Type B pancreatic cell (in vitro differentiated cells): ENCODE measurements around the gene ARHGDIA. TPM values are rescaled to one million over a fixed set of nuclear protein-coding genes. Genes with fewer than 3 reads are reported as not detected.

Source experiments
- DNase-seq: peaks from one replicate; pipeline ENCODE4 v3.0.0; 2021; ENCODE audit warnings: mixed read lengths; ENCODE audit not compliant: unreplicated experiment; ENCODE audit errors: extremely low spot score
- H3K27ac Mint-ChIP-seq: 2 replicates; pipeline ENCODE4 v1.8.0; 2021; ENCODE audit warnings: mild to moderate bottlenecking, mixed read lengths
- H3K27me3 Mint-ChIP-seq: 2 replicates; pipeline ENCODE4 v1.8.0; 2021; ENCODE audit warnings: mixed read lengths
- H3K36me3 Mint-ChIP-seq: 2 replicates; pipeline ENCODE4 v1.8.0; 2021; ENCODE audit warnings: mixed read lengths
- H3K4me1 Mint-ChIP-seq: one replicate; pipeline ENCODE4 v1.8.0; 2021; ENCODE audit warnings: mixed read lengths; ENCODE audit not compliant: unreplicated experiment
- H3K4me3 Mint-ChIP-seq: 2 replicates; pipeline ENCODE4 v1.8.0; 2021; ENCODE audit warnings: mild to moderate bottlenecking, mixed read lengths
- H3K9me3 Mint-ChIP-seq: 2 replicates; pipeline ENCODE4 v1.8.0; 2021; ENCODE audit warnings: mixed read lengths
- CTCF ChIP-seq: fragments of 200-600 bp; sonication (generic); conservative IDR thresholded peaks from 2 replicates; pipeline ENCODE4 v1.5.0; 2021; ENCODE audit warnings: antibody characterized with exemption, mild to moderate bottlenecking
- total RNA-seq: library from RNA; stranded (reverse); gene quantifications from 2 replicates; pipeline ENCODE4 v1.2.1, GENCODE V29; 2021; ENCODE audit warnings: low replicate concordance

Gene ARHGDIA
- total RNA-seq, 1 donor from 2014 or later: 250 TPM

GRCh38 chr17:81824595-81824994 lies 46.5 kb downstream of the ARHGDIA start:
- H3K9me3 Mint-ChIP-seq: no peaks in the 10 kb centered on the region
- H3K4me3 Mint-ChIP-seq: no peak overlapping the region
- no peak for TF ChIP-seq CTCF
- no peak overlapping the region for H3K27ac Mint-ChIP-seq
- no peaks in the 10 kb centered on the region for H3K36me3 Mint-ChIP-seq
- DNase-seq: no peak
- H3K27me3 Mint-ChIP-seq: no peaks in the 10 kb centered on the region
- H3K4me1 Mint-ChIP-seq: peaks cover 15% of the 10 kb centered on the region

GRCh38 chr17:81823820-81824550 lies 47.2 kb downstream of the ARHGDIA start:
- no peak overlapping the region for H3K27ac Mint-ChIP-seq
- H3K27me3 Mint-ChIP-seq: no peaks in the 10 kb centered on the region
- no peak for TF ChIP-seq CTCF
- no peaks in the 10 kb centered on the region for H3K36me3 Mint-ChIP-seq
- H3K4me1 Mint-ChIP-seq: peaks cover 11% of the 10 kb centered on the region
- DNase-seq: no peak
- H3K9me3 Mint-ChIP-seq: no peaks in the 10 kb centered on the region
- H3K4me3 Mint-ChIP-seq: no peak overlapping the region

- H3K4me3 Mint-ChIP-seq: no peak overlapping the region
- TF ChIP-seq CTCF: no peak
- H3K4me1 Mint-ChIP-seq: peaks cover 7% of the 10 kb centered on the region
- H3K27ac Mint-ChIP-seq: no peak overlapping the region
- no peaks in the 10 kb centered on the region for H3K9me3 Mint-ChIP-seq
- H3K36me3 Mint-ChIP-seq: no peaks in the 10 kb centered on the region
- H3K27me3 Mint-ChIP-seq: no peaks in the 10 kb centered on the region
- DNase-seq: no peak
Observed at GRCh38 chr17:81822996-81823819, 47.9 kb downstream of the ARHGDIA start.

- Mint-ChIP-seq H3K9me3 (no peaks in the 10 kb centered on the region), H3K36me3 (no peaks in the 10 kb centered on the region), H3K27ac (no peak overlapping the region), H3K27me3 (no peaks in the 10 kb centered on the region), H3K4me3 (no peak overlapping the region), H3K4me1 (peaks cover 13% of the 10 kb centered on the region)
- TF ChIP-seq CTCF: no peak
- no peak for DNase-seq
Observed at GRCh38 chr17:81822312-81822637, 48.9 kb downstream of the ARHGDIA start.

GRCh38 chr17:81821603-81822311 lies 49.4 kb downstream of the ARHGDIA start:
- no peak for DNase-seq

More at GRCh38 chr17:81821603-81822311, 49.4 kb downstream of the ARHGDIA start:
- TF ChIP-seq CTCF: peak; percentile 37
- Mint-ChIP-seq H3K27ac (no peak overlapping the region), H3K9me3 (no peaks in the 10 kb centered on the region), H3K27me3 (peaks cover 2% of the 10 kb centered on the region), H3K4me1 (peaks cover 13% of the 10 kb centered on the region), H3K36me3 (no peaks in the 10 kb centered on the region), H3K4me3 (no peak overlapping the region)
